Measurements from ENCODE around the gene PNCK.

The PNCK gene

GRCh38 chrX:153653556-153653955 lies 20.1 kb downstream of the PNCK start:
- DNase-seq: no peak
- no peaks in the 10 kb centered on the region for H3K4me1 ChIP-seq
- H3K27me3 ChIP-seq: no peaks in the 10 kb centered on the region
- no peaks in the 10 kb centered on the region for H3K9me3 ChIP-seq
- no peak overlapping the region for H3K4me3 ChIP-seq (ENCODE audit: low read depth, low read length)
- TF ChIP-seq CTCF (IDR thresholded peaks at IDR 0.05; ENCODE audit: low read depth, low read length): no peak
- H3K36me3 ChIP-seq: no peaks in the 10 kb centered on the region

- Histone ChIP-seq H3K4me3 (ENCODE audit: low read depth, low read length) (no peak overlapping the region), H3K27me3 (peaks cover 12% of the 10 kb centered on the region), H3K36me3 (no peaks in the 10 kb centered on the region), H3K9me3 (no peaks in the 10 kb centered on the region), H3K4me1 (no peaks in the 10 kb centered on the region)
- peak; percentile 47 for TF ChIP-seq CTCF (IDR thresholded peaks at IDR 0.05; ENCODE audit: low read depth, low read length)
- DNase-seq: no peak
Observed at GRCh38 chrX:153651540-153652079, 22.0 kb downstream of the PNCK start.

DNA sequence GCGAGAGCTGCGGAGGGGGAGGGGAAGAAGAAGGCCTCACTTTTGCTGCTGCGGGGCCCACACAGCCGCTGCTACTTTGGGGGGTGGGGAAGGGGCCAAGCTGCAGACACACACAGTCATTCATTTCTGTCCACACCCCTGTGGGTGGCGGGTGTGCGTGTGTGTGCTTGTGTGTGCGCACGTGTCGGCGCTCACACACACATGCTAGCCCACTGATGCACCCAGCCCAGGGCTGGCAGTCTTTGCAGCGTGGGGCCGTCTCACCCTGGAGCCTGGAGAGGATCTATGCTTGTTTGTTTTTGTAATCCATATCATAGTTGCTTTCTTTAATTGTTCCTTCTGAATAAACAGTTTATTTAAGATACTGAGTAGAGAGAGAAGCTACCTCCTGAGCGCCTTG lies 22.7 kb downstream of the PNCK start:
- H3K9me3 ChIP-seq: no peaks in the 10 kb centered on the region
- H3K36me3 ChIP-seq: no peaks in the 10 kb centered on the region
- no peak for TF ChIP-seq CTCF (IDR thresholded peaks at IDR 0.05; ENCODE audit: low read depth, low read length)
- H3K4me1 ChIP-seq: no peaks in the 10 kb centered on the region
- H3K4me3 ChIP-seq (ENCODE audit: low read depth, low read length): no peak overlapping the region
- no peak for DNase-seq
- peaks cover 15% of the 10 kb centered on the region for H3K27me3 ChIP-seq

GRCh38 chrX:153649915-153650782 lies 23.5 kb downstream of the PNCK start:
- Histone ChIP-seq H3K4me3 (ENCODE audit: low read depth, low read length) (no peak overlapping the region), H3K27me3 (peaks cover 17% of the 10 kb centered on the region), H3K36me3 (no peaks in the 10 kb centered on the region), H3K9me3 (no peaks in the 10 kb centered on the region), H3K4me1 (no peaks in the 10 kb centered on the region)
- no peak for DNase-seq
- TF ChIP-seq CTCF (IDR thresholded peaks at IDR 0.05; ENCODE audit: low read depth, low read length): no peak

DNA sequence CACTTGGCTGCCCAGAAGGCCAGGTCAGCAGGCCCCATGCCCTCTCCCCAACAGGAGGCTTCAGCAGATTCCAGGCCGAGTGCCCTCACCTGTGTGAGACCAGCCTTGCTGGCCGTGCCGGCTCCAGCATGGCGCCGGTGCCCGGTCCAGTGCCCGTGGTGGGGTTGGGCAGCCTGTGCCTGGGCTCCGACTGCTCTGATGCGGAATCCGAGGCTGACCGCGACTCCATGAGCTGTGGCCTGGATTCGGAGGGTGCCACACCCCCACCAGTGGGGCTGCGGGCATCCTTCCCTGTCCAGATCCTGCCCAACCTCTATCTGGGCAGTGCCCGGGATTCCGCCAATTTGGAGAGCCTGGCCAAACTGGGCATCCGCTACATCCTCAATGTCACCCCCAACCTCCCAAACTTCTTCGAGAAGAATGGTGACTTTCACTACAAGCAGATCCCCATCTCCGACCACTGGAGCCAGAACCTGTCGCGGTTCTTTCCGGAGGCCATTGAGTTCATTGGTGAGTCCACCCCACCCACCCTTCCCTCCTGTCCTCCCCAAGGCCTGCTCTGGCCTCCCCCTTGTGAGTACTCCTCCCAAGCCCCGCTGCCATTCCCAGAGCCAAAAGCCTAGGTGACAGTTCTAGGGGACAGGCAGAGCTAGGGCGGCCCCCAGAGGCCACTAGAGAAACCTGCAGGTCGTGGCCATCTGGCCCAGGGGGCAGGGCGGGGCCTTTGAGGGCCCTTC lies 24.3 kb downstream of the PNCK start:
- Histone ChIP-seq H3K9me3 (no peaks in the 10 kb centered on the region), H3K36me3 (no peaks in the 10 kb centered on the region), H3K4me1 (no peaks in the 10 kb centered on the region), H3K4me3 (ENCODE audit: low read depth, low read length) (no peak overlapping the region), H3K27me3 (peaks cover 25% of the 10 kb centered on the region)
- TF ChIP-seq CTCF (IDR thresholded peaks at IDR 0.05; ENCODE audit: low read depth, low read length): peak; percentile 58
- peak; percentile 73 for DNase-seq

All from BE2C (cell line).